NK-92 treated with Interleukin-12 subunit alpha and Interleukin-12 subunit beta, amount 100 ng/mL, for 24 hours (cell line): ENCODE measurements around the gene PRF1.
"Not testable (repeated sequence)": the region's sequence is repeated elsewhere in the genome, so short reads cannot be mapped to it uniquely, and the experiment has no call there.

Experiments used
- DNase-seq: peaks from one replicate; lab custom pipeline; 2025; lab: John Stamatoyannopoulos, UW

Gene PRF1

GRCh38 chr10:70593513-70593890 lies 9.0 kb downstream of the PRF1 start:
- no peak for DNase-seq

DNA sequence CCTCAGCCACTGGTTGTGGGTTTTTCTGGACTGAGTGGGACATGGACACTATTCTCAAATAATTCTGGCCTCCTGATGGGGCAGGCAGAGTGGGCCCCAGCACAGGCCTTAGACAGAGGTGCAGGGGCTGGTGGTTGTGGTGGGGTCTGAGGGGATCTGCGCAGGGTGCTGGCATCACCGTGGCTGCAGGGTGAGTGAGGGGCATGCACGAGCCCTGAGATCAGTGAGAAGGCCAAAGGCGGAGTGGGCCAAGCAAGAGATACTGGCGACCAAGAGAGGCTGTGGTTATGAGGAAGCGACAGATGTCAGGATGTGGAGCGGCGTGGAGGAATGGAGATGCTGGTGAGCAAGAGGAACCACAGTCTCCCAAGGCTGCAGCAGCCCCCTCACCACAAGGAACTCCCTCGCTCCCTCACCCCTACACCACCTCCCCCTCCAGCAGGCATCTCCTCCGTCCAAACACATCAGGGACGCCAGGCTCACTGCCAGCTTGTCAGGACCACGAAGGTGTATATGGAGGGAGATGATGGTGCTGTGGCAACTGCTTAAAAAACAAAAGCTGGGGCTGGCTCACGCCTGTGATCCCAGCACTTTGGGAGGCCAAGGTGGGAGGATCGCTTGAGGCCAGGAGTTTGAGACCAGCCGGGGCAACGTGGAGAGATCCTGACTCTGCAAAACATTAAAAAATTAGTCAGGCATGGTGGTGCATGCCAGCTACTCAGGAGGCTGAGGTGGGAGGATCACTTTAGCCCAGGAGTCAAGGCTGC lies 9.6 kb downstream of the PRF1 start:
- DNase-seq, result no peak

DNA sequence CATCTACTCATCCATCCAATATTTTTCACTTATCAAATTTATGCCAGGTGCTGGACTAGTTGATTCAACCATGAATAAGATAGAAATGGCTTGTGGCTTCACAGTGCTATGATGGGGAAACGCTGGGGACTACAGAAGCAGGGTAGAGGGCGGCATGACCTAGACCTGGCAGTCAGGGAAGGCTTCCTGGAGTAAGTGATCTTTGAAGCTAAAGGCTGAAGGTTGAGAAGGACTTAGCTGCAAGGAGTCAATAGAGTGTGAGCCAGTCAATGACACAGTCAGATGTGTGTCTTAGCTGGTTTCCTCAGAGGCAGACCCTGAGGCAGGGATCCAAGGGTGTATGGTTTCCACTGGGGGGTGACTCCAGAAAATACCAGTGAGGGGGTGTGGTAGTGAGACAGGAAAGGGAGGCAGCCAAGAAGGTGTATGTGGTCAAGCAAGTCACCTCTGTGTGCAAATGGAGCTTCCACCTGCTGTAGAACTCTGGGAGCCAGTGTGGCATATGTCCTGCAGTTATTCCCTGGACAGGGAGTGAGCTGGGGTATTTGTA lies 10.3 kb downstream of the PRF1 start:
- DNase-seq, result no peak

DNA sequence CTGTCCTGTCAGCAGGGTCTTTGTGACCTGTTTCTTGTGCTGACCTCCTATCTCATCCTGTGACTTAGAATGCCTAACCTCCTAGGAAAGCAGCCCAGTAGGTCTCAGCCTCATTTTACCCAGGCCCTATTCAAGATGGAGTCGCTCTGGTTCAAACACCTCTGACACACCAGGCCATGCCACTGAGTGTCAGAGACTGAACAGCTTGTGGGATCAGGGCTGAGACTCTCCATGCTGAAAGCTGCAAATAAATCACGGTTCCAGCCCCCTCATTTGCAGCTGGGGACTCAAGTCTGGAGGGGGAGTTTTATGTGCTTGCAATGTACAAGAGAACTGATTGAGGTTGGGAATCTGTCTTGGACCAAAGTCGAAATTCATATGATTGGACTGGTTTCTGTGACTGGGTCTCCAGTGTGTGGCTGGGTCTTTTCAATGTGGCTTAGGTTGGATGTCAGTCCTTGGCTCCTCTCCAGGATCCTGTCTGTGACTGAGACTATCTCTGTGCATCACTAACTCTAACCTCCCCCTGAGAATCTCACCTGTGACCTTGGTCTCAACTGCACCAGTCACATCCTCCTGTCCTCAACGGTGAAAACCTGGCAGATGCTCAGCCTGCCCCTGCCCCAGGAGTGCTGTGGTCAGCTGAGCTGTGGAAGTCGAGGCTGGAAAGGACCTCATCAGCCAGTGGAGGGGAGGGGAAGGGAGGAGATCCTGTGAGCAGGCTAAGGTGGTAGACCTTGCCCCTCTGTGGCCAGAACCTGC lies 11.7 kb downstream of the PRF1 start:
- no peak for DNase-seq

DNA sequence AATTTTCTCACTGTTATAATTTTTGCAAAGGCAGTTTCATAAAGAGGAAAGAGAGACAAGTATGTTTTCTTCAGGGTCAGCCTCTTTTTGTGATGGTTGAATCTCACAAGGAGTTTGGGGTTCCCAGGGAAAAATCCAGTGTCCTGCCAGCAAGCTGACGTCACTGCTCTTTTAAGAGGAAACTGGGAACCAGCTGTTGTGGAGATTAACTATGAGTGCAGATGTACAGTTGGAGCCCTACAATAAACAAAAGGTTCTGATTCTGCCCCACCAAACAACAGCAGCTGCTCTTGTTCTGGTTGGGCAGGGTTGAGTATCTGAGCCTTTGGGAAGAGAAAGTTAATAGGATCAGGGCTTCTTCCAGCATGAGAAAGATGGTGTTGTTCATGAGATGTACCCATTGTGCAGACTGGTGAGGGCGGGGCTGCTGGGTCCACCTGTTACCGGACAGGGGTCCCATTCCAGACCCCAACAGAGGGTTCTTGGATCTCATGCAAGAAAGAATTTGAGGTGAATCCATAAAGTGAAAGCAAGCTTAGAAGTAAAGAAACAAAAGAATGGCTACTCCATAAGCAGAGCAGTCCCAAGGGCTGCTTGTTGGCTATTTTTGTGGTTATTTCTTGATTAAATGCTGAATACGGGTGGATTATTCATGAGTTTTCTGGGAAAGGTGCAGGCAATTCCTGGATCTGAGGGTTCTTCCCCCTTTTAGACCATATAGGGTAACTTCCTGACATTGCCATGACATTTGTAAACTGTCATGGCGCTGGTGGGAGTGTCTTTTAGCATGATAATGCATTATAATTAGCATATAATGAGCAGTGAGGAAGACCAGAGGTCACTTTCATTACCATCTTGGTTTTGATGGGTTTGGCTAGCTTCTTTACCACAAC lies 12.5 kb downstream of the PRF1 start:
- DNase-seq, result no peak

DNA sequence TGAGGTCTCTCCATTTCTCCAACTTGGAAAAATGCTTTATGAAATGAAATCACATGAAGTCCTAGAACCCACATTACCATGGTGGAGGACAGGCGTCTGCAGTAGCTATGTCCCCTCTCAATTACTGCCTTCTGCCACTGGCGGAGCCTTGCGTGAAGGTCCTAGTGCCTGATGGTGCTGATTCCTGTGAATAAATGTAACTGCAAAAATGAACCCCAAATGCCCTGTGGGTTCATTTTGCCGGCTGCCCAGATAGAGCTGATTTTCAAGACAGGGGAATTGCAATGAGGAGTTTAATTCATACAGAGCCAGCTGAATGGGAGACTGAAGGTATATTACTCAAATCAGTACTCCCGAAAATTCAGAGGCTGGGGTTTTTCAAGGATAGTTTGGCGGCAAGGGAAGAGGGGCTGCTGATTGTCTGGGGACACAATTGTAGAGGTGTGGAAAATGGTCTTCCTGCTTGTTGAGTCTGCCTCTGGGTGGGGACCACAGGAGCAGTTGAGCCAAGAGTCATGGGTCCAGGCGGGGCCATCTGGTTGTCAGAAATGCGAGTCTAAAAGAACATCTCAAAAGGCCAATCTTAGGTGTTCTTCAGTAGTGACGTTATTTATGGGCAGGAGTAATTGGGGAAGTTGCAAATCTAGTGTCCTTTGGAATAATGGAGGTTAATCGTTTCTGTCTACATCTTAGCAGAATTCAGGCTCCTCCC lies 13.5 kb downstream of the PRF1 start:
- no peak for DNase-seq

DNA sequence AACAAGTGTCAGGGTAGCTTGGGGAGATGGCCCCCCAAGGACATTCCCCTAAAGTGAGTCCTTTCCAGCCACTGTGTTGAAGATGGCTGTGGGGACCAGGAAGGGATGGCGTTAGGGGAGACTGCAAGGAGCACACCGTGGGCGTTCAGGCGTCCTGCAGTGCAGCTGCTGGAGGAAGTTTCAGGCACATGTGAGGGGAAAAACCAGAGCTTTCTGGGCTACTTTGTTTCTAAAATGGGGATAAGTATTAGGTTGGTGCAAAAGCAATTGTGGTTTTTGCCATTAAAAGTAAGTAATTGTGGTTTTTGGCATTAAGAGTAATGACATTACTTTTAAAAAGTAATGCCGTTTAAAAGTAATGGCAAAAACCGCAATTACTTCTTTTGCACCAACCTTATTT lies 14.3 kb downstream of the PRF1 start:
- no peak for DNase-seq

GRCh38 chr10:70587045-70587658 lies 15.4 kb downstream of the PRF1 start:
- DNase-seq, result no peak

DNA sequence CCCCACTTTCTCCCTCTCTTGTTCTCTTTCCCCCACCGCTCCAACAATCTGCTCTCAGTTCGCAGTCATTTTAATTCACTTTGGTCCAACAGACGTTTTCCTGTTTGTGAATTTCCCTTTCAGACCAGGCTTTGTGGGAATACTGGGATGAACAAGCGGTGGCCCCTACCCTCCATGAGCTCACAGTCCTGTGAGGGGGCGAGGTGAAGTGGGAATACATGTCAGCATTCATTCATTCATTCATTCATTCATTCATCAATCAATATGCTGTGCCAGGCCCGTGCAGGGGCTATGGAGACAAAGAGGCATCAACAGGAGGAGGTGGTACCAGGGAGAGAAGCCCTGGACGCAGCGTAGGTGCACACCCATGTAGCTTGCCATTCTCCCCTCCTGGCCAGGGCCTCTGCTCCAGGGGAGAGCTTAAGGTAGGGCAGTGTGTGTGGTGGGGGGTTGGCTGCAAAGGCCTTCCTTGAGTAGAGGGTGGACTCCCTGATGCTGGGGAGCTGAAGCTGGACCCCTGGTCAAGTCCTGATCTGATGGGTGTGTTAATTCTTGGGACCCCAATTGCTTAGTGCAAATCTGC lies 16.1 kb downstream of the PRF1 start:
- DNase-seq, result no peak

GRCh38 chr10:70585578-70586169 lies 16.9 kb downstream of the PRF1 start:
- DNase-seq, result no peak

- DNase-seq, result no peak
Observed at GRCh38 chr10:70584909-70585544, 17.5 kb downstream of the PRF1 start.

DNA sequence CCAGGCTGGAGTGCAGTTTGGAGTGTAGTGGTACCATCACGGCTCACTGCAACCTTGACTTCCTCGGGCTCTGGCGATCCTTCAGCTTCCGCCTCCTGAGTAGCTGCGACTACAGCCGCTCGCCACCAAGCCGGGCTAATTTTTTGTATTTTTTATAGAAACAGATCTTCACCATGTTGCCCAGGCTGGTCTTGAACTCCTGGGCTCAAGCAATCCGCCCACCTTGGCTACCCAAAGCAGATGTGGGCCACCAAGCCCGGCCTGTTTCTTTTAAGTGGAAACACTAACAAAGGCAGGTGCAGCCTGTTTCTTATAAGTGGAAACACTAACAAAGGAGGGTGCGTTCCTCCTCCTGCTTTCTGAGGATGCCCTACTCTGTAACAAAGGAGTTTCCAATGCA lies 18.2 kb downstream of the PRF1 start:
- no peak for DNase-seq

GRCh38 chr10:70583669-70584037 lies 18.9 kb downstream of the PRF1 start:
- DNase-seq, result no peak

GRCh38 chr10:70582793-70583668 lies 19.5 kb downstream of the PRF1 start:
- no peak for DNase-seq

DNA sequence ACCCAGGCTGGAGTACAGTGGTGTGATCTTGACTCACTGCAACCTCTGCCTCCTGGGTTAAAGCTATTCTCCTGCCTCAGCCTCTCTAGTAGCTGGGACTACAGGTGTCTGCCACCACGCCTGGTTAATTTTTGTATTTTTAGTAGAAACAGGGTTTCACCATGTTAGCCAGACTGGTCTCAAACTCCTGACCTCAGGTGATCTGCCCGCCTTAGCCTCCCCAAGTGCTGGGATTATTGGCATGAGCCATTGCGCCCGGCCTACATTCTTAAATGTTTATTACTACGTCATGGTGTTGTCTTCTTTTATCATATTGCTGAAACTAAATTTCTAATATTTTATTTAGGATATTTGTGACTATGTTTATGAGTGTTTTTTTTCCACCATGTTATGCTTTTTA lies 21.4 kb downstream of the PRF1 start:
- not testable (repeated sequence) for DNase-seq

DNA sequence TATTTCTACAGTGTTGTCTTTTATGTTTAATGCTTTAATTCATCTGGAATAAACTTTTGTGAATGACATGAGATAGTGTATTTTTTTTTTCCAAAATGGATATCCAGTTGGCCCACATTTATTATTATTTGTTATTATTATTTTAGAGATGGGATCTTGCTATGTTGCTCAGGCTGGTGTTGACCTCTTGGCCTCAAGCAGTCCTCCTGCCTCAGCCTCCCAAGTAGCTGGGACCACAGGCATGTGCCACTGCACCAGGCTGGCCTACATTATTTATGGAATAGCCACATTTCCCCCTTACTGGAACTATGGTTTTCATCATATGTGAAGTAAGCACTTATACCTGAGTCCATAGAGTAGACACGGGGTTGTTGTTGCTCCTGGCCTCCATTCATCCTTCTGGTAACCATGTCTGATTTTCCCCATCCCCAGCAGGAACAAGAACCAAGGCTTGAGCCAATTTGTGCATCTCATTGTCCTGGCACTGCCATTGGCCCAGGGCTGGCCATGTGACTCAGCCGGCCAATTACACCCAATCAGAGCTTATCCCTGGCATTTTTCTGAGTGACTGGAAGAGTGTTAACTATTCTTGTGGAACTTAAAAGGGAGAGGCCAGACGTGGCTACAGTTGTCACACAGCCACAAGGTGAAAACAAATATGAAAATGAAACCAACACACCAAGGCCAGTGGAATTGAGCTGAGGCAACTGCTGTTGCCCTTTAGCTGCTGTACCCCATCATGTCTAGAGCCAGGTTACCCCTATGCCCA lies 23.1 kb downstream of the PRF1 start:
- DNase-seq, result peak; percentile 34

GRCh38 chr10:70578371-70578947 lies 24.1 kb downstream of the PRF1 start:
- peak; percentile 52 for DNase-seq
